Fibroblast of mammary gland (primary cell): ENCODE results near the gene ADD2.

ENCODE experiments used
- DNase-seq: peaks from one replicate; pipeline ENCODE4 v3.0.0-alpha.2; 2010; ENCODE audit warnings: low read depth
- H3K4me3 ChIP-seq: 2 replicates; pipeline ENCODE4 v1.5.1; 2011; ENCODE audit warnings: low read depth, mild to moderate bottlenecking, low read length, moderate library complexity; ENCODE audit not compliant: control insufficient read depth
- TF ChIP-seq, protein P1 (sequence below): conservative IDR thresholded peaks from 2 replicates; pipeline ENCODE4 v1.5.1; 2011; ENCODE audit warnings: low read depth, low read length, inconsistent platforms; ENCODE audit not compliant: control insufficient read depth, insufficient read depth

Gene ADD2

GRCh38 chr2:70733646-70734180 is 34.3 kb downstream of the ADD2 start:
- no peak overlapping the region for H3K4me3 ChIP-seq
- DNase-seq = no peak
- TF ChIP-seq, protein P1, sequence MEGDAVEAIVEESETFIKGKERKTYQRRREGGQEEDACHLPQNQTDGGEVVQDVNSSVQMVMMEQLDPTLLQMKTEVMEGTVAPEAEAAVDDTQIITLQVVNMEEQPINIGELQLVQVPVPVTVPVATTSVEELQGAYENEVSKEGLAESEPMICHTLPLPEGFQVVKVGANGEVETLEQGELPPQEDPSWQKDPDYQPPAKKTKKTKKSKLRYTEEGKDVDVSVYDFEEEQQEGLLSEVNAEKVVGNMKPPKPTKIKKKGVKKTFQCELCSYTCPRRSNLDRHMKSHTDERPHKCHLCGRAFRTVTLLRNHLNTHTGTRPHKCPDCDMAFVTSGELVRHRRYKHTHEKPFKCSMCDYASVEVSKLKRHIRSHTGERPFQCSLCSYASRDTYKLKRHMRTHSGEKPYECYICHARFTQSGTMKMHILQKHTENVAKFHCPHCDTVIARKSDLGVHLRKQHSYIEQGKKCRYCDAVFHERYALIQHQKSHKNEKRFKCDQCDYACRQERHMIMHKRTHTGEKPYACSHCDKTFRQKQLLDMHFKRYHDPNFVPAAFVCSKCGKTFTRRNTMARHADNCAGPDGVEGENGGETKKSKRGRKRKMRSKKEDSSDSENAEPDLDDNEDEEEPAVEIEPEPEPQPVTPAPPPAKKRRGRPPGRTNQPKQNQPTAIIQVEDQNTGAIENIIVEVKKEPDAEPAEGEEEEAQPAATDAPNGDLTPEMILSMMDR = no peak

- DNase-seq = no peak
- H3K4me3 ChIP-seq = no peak overlapping the region
- TF ChIP-seq, protein P1 = no peak
These were observed 35.0 kb downstream of the ADD2 start for GRCh38 chr2:70732766-70733645.

- no peak for DNase-seq
- TF ChIP-seq, protein P1 = no peak
- H3K4me3 ChIP-seq = no peak overlapping the region
These were observed 37.3 kb downstream of the ADD2 start for GRCh38 chr2:70730730-70731129.

DNA sequence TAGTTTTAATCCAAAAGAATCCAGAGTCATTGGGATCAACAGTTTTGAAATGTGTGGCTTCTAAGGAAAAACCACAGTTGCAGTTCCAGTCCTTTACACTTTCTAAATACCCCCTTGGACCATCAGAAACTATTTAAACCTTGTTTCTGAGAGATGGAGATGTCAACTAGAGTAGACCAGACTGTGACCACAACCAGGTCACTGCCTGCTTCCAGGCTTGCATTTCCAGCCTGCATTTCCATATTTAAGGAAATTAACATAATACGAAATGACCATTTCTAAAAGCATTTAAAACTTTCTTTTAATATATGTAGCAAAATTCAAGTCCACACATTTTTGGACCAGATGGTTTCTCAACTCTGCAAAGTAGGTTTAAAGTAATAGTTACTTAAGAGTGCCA is 38.4 kb downstream of the ADD2 start:
- TF ChIP-seq, protein P1 = no peak
- H3K4me3 ChIP-seq = no peak overlapping the region
- no peak for DNase-seq

- TF ChIP-seq, protein P1 = no peak
- DNase-seq = no peak
- no peak overlapping the region for H3K4me3 ChIP-seq
These were observed 39.9 kb downstream of the ADD2 start for GRCh38 chr2:70728128-70728527.

- TF ChIP-seq, protein P1 = no peak
- H3K4me3 ChIP-seq = no peak overlapping the region
- peak; percentile 51 for DNase-seq
These were observed 40.9 kb downstream of the ADD2 start for GRCh38 chr2:70726947-70727725.
